Nephron (organoid): ENCODE results near the gene KLHL40.

ENCODE experiments used
- H3K27ac Mint-ChIP-seq, 3 experiments: 2 replicates each; pipeline ENCODE4 v1.8.0; 2020; ENCODE audit warnings: mixed read lengths in 3 of 3, mild to moderate bottlenecking in 2 of 3, moderate library complexity in 1 of 3
- H3K27me3 Mint-ChIP-seq: 2 replicates; pipeline ENCODE4 v1.8.0; 2021; ENCODE audit warnings: low read depth, mild to moderate bottlenecking, moderate library complexity, mixed read lengths
- H3K36me3 Mint-ChIP-seq: 2 replicates; pipeline ENCODE4 v1.8.0; 2020; ENCODE audit warnings: low read depth, mixed read lengths
- H3K4me1 Mint-ChIP-seq: 2 replicates; pipeline ENCODE4 v1.8.0; 2020; ENCODE audit warnings: mixed read lengths
- H3K4me3 Mint-ChIP-seq, 3 experiments: 2 replicates each; pipeline ENCODE4 v1.8.0; 2020; ENCODE audit warnings: mild to moderate bottlenecking in 3 of 3, mixed read lengths in 3 of 3, moderate library complexity in 2 of 3
- H3K9me3 Mint-ChIP-seq: 2 replicates; pipeline ENCODE4 v1.8.0; 2020; ENCODE audit warnings: mixed read lengths
- CTCF ChIP-seq, 3 experiments: fragments of 200-600 bp; sonication (generic); IDR thresholded peaks; one replicate each; pipeline ENCODE4 v1.5.0; 2021; ENCODE audit warnings: antibody characterized with exemption in 3 of 3; ENCODE audit not compliant: unreplicated experiment in 3 of 3

The KLHL40 gene

GRCh38 chr3:42692667-42693529 is 7.6 kb downstream of the KLHL40 start:
- TF ChIP-seq CTCF (IDR thresholded peaks at IDR 0.05; ENCODE audit: unreplicated experiment in 3 of 3) = no peak
- Mint-ChIP-seq H3K4me1 (peaks cover 13% of the 10 kb centered on the region), H3K9me3 (no peaks in the 10 kb centered on the region), H3K27ac (no peak overlapping the region), H3K4me3 (no peak overlapping the region), H3K36me3 (no peaks in the 10 kb centered on the region), H3K27me3 (peaks cover 21% of the 10 kb centered on the region)

GRCh38 chr3:42693530-42693930 is 8.2 kb downstream of the KLHL40 start:
- Mint-ChIP-seq H3K4me1 (peaks cover 13% of the 10 kb centered on the region), H3K36me3 (no peaks in the 10 kb centered on the region), H3K27ac (no peak overlapping the region), H3K27me3 (peaks cover 21% of the 10 kb centered on the region), H3K4me3 (no peak overlapping the region), H3K9me3 (no peaks in the 10 kb centered on the region)
- TF ChIP-seq CTCF (IDR thresholded peaks at IDR 0.05; ENCODE audit: unreplicated experiment in 3 of 3) = no peak

GRCh38 chr3:42694366-42694765 is 9.0 kb downstream of the KLHL40 start:
- peaks cover 19% of the 10 kb centered on the region for H3K27me3 Mint-ChIP-seq
- no peaks in the 10 kb centered on the region for H3K9me3 Mint-ChIP-seq
- peaks cover 7% of the 10 kb centered on the region for H3K4me1 Mint-ChIP-seq
- no peak for TF ChIP-seq CTCF (IDR thresholded peaks at IDR 0.05; ENCODE audit: unreplicated experiment in 3 of 3)
- H3K27ac Mint-ChIP-seq = no peak overlapping the region
- no peak overlapping the region for H3K4me3 Mint-ChIP-seq
- H3K36me3 Mint-ChIP-seq = no peaks in the 10 kb centered on the region

- Mint-ChIP-seq H3K4me1 (no peaks in the 10 kb centered on the region), H3K27me3 (peaks cover 8% of the 10 kb centered on the region), H3K27ac (no peak overlapping the region), H3K36me3 (no peaks in the 10 kb centered on the region), H3K4me3 (no peak overlapping the region), H3K9me3 (no peaks in the 10 kb centered on the region)
- no peak for TF ChIP-seq CTCF (IDR thresholded peaks at IDR 0.05; ENCODE audit: unreplicated experiment in 3 of 3)
Measured at GRCh38 chr3:42696356-42697288, 11.3 kb downstream of the KLHL40 start.

- Mint-ChIP-seq H3K9me3 (no peaks in the 10 kb centered on the region), H3K27ac (no peak overlapping the region), H3K36me3 (no peaks in the 10 kb centered on the region), H3K27me3 (peaks cover 8% of the 10 kb centered on the region), H3K4me1 (no peaks in the 10 kb centered on the region), H3K4me3 (no peak overlapping the region)
- no peak for TF ChIP-seq CTCF (IDR thresholded peaks at IDR 0.05; ENCODE audit: unreplicated experiment in 3 of 3)
Measured at GRCh38 chr3:42697289-42698051, 12.1 kb downstream of the KLHL40 start.
